ENCODE results near the gene TXK. TPM values are rescaled to one million over a fixed set of nuclear protein-coding genes. Genes with fewer than 3 reads are reported as not detected.

The TXK gene
- total RNA-seq, 4 donors from 2014 or later = 1.5 to 9.9 (median 3.2) TPM

- TF ChIP-seq CTCF (IDR thresholded peaks at IDR 0.05; ENCODE audit: low read depth) = no peak
Observed at GRCh38 chr4:48043504-48043903, 90.5 kb downstream of the TXK start.

GRCh38 chr4:48042979-48043461 lies 91.0 kb downstream of the TXK start:
- TF ChIP-seq CTCF (IDR thresholded peaks at IDR 0.05; ENCODE audit: low read depth) = no peak

GRCh38 chr4:48041535-48042137 lies 92.4 kb downstream of the TXK start:
- no peak for TF ChIP-seq CTCF (IDR thresholded peaks at IDR 0.05; ENCODE audit: low read depth)

- no peak for TF ChIP-seq CTCF (IDR thresholded peaks at IDR 0.05; ENCODE audit: low read depth)
Observed at GRCh38 chr4:48039561-48039960, 94.5 kb downstream of the TXK start.

GRCh38 chr4:48038666-48039065 lies 95.4 kb downstream of the TXK start:
- TF ChIP-seq CTCF (IDR thresholded peaks at IDR 0.05; ENCODE audit: low read depth) = no peak

GRCh38 chr4:48037117-48037462 lies 97.0 kb downstream of the TXK start:
- no peak for TF ChIP-seq CTCF (IDR thresholded peaks at IDR 0.05; ENCODE audit: low read depth)

- no peak for TF ChIP-seq CTCF (IDR thresholded peaks at IDR 0.05; ENCODE audit: low read depth)
Observed at GRCh38 chr4:48035952-48036351, 98.1 kb downstream of the TXK start.
